ENCODE measurements around the gene PIEZO1. TPM values are rescaled to one million over a fixed set of nuclear protein-coding genes. Genes with fewer than 3 reads are reported as not detected.
A peak's percentile ranks its signal among the peaks of the same experiment; 100 is the strongest.

PIEZO1 gene
- total and polyA plus RNA-seq, 10 donors, result 145 to 385 (median 201) TPM

- intact Hi-C loops (cut with DNase I; ENCODE audit: low total_unique reads), result no loop called here
- H3K36me3 ChIP-seq, result peaks cover 0 to 49% (median 24%) of the 10 kb centered on the region in 6 donors
- H3K27me3 ChIP-seq (replicated peaks in 1 of 7), result peaks cover 0 to 10% (median 0%) of the 10 kb centered on the region in 7 donors
- no peak for DNase-seq
- TF ChIP-seq POLR2AphosphoS5 (IDR thresholded peaks at IDR 0.05) (peak in 2 of 3 donors; percentile 32 to 62), POLR2A (IDR thresholded peaks at IDR 0.05) (no peak)
- TF ChIP-seq, protein P1, sequence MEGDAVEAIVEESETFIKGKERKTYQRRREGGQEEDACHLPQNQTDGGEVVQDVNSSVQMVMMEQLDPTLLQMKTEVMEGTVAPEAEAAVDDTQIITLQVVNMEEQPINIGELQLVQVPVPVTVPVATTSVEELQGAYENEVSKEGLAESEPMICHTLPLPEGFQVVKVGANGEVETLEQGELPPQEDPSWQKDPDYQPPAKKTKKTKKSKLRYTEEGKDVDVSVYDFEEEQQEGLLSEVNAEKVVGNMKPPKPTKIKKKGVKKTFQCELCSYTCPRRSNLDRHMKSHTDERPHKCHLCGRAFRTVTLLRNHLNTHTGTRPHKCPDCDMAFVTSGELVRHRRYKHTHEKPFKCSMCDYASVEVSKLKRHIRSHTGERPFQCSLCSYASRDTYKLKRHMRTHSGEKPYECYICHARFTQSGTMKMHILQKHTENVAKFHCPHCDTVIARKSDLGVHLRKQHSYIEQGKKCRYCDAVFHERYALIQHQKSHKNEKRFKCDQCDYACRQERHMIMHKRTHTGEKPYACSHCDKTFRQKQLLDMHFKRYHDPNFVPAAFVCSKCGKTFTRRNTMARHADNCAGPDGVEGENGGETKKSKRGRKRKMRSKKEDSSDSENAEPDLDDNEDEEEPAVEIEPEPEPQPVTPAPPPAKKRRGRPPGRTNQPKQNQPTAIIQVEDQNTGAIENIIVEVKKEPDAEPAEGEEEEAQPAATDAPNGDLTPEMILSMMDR (IDR thresholded peaks at IDR 0.05 in 8 of 11, conservative IDR thresholded peaks at IDR 0.05 in 3 of 11), result no peak
- 93 to 95% (median 95%) methylated on average over 18 to 24 of the region's 24 CpGs for WGBS, 5 donors
- no peak overlapping the region for H3K27ac ChIP-seq
- H3K4me1 ChIP-seq, result peaks cover 18 to 70% (median 49%) of the 10 kb centered on the region in 6 donors
- H3K9me3 ChIP-seq, result no peaks in the 10 kb centered on the region
- no peak overlapping the region for H3K4me3 ChIP-seq
Measured at GRCh38 chr16:88807142-88807625, 22.2 kb upstream of the PIEZO1 start.

DNA sequence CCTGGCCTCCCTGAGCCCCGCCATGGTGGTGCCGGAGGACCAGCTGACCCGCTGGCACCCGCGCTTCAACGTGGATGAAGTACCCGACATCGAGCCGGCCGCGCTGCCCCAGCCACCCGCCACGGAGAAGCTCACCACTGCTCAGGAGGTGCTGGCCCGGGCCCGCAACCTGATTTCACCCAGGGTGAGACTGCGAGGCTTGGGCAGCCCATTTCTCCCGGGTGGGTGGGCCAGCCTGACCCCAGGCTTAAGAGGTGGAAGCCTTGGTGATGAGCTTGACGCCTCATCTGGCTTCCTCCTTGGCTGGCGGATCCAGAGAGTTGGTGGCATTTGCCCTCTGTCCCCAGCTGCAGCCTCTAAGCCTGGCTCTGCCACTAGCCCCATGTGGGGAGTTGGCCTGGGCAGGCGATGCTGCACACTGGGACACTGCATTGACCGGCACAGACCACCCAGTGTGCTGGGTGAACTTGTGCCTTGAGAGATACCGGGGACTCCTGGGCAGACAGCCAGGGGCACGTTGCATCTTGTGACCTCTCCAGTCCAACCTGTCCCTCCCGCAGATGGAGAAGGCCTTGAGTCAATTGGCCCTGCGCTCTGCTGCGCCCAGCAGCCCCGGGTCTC is 21.6 kb upstream of the PIEZO1 start:
- Histone ChIP-seq H3K4me3 (no peak overlapping the region), H3K27me3 (replicated peaks in 1 of 7) (peaks cover 0 to 10% (median 0%) of the 10 kb centered on the region in 7 donors), H3K9me3 (no peaks in the 10 kb centered on the region), H3K27ac (no peak overlapping the region), H3K36me3 (peaks cover 0 to 49% (median 24%) of the 10 kb centered on the region in 6 donors), H3K4me1 (peaks cover 18 to 72% (median 50%) of the 10 kb centered on the region in 6 donors)
- 87 to 94% (median 89%) methylated on average over 17 to 27 of the region's 27 CpGs for WGBS, 5 donors
- peak in 2 of 3 donors; percentile 13 to 54 for TF ChIP-seq POLR2AphosphoS5 (IDR thresholded peaks at IDR 0.05)
- TF ChIP-seq, protein P1 (IDR thresholded peaks at IDR 0.05 in 8 of 11, conservative IDR thresholded peaks at IDR 0.05 in 3 of 11), result no peak
- no peak for DNase-seq
- intact Hi-C loops (cut with DNase I; ENCODE audit: low total_unique reads), result no loop called here

DNA sequence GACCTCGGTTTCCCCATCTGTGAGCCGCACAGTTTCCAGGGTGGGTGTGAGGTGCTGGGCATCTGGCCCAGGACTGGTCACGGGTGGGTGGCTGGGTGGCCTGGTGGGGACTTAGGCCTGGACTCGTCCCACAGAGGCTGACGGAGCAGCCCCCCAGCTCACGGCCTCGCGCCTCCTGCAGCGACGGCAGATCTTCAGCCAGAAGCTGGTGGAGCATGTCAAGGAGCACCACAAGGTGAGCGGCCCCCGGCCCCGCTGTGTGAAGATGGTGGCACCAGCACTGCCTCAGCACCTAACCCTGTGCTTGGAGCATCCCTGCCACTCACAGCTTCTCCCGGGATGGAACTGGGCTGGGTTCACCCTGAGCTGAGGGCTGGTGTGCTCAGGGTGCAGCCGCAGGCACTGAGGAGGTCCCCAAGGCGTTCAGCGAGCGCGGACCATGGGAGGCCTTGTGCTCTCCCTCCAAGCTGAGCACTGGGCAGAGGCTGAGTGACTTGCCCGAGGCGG is 20.9 kb upstream of the PIEZO1 start:
- peaks cover 0 to 10% (median 0%) of the 10 kb centered on the region in 7 donors for H3K27me3 ChIP-seq (replicated peaks in 1 of 7)
- WGBS, 5 donors, result 92 to 95% (median 94%) methylated on average over 13 to 21 of the region's 21 CpGs
- H3K36me3 ChIP-seq, result peaks cover 0 to 49% (median 24%) of the 10 kb centered on the region in 6 donors
- no peak overlapping the region for H3K27ac ChIP-seq
- no peaks in the 10 kb centered on the region for H3K9me3 ChIP-seq
- no peak for DNase-seq
- TF ChIP-seq POLR2A (IDR thresholded peaks at IDR 0.05), result no peak
- peak in 2 of 3 donors; percentile 37 to 55 for TF ChIP-seq POLR2AphosphoS5 (IDR thresholded peaks at IDR 0.05)
- TF ChIP-seq, protein P1 (IDR thresholded peaks at IDR 0.05 in 8 of 11, conservative IDR thresholded peaks at IDR 0.05 in 3 of 11), result no peak
- intact Hi-C loops (cut with DNase I; ENCODE audit: low total_unique reads), result no loop called here
- peaks cover 16 to 72% (median 46%) of the 10 kb centered on the region in 6 donors for H3K4me1 ChIP-seq
- no peak overlapping the region for H3K4me3 ChIP-seq

DNA sequence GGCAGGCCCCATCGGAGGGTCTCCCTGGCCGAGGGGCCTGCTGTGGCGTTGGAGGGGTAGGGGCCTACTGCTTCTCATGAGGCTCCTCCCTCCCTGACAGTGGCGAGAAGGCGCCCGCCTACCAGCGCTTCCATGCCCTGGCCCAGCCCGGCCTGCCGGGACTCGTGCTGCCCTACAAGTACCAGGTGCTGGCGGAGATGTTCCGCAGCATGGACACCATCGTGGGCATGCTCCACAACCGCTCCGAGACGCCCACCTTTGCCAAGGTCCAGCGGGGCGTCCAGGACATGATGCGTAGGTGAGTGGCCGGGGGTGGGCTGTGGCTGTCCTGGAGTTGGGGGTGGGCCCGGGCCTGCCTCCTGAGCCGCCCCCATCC is 20.3 kb upstream of the PIEZO1 start:
- no peak overlapping the region for H3K27ac ChIP-seq
- 87 to 93% (median 90%) methylated on average over 6 to 22 of the region's 22 CpGs for WGBS, 5 donors
- no peaks in the 10 kb centered on the region for H3K9me3 ChIP-seq
- peak; percentile 82 for DNase-seq
- peaks cover 0 to 46% (median 24%) of the 10 kb centered on the region in 6 donors for H3K36me3 ChIP-seq
- TF ChIP-seq POLR2A (IDR thresholded peaks at IDR 0.05) (no peak), POLR2AphosphoS5 (IDR thresholded peaks at IDR 0.05) (peak in 2 of 3 donors; percentile 6 to 16)
- TF ChIP-seq, protein P1 (IDR thresholded peaks at IDR 0.05 in 8 of 11, conservative IDR thresholded peaks at IDR 0.05 in 3 of 11), result no peak
- H3K27me3 ChIP-seq (replicated peaks in 1 of 7), result peaks cover 0 to 10% (median 0%) of the 10 kb centered on the region in 7 donors
- intact Hi-C loops (cut with DNase I; ENCODE audit: low total_unique reads), result no loop called here
- H3K4me1 ChIP-seq, result peaks cover 10 to 69% (median 41%) of the 10 kb centered on the region in 6 donors
- H3K4me3 ChIP-seq, result no peak overlapping the region
